Testis (tissue), 3 donors: ENCODE measurements around the gene SRP19. TPM values are rescaled to one million over a fixed set of nuclear protein-coding genes. Genes with fewer than 3 reads are reported as not detected.

ENCODE experiments used
- DNase-seq: peaks from one replicate; pipeline ENCODE4 v3.0.0-alpha.2; 2019
- H3K27ac ChIP-seq, 2 donors: fragments of 200-600 bp; sonication (generic); one replicate each; pipeline ENCODE4 v1.5.1; 2019
- H3K27me3 ChIP-seq: fragments of 200-600 bp; sonication (generic); one replicate; pipeline ENCODE4 v1.5.1; 2019
- H3K36me3 ChIP-seq: fragments of 200-600 bp; sonication (generic); one replicate; pipeline ENCODE4 v1.5.1; 2017; ENCODE audit warnings: low read depth; ENCODE audit errors: missing control alignments
- H3K4me1 ChIP-seq: fragments of 200-600 bp; sonication (generic); one replicate; pipeline ENCODE4 v1.5.1; 2019
- H3K4me3 ChIP-seq, 2 donors: fragments of 200-600 bp; sonication (generic); one replicate each; pipeline ENCODE4 v1.5.1; 2017 to 2019
- H3K9me3 ChIP-seq: fragments of 200-600 bp; sonication (generic); one replicate; pipeline ENCODE4 v1.5.1; 2017
- POLR2A ChIP-seq: fragments of 450-650 bp; IDR thresholded peaks from one replicate; pipeline ENCODE4 v1.6.1; 2017; ENCODE audit warnings: antibody characterized with exemption, mild to moderate bottlenecking, moderate library complexity
- WGBS, 2 donors: methylation state at CpG; one replicate each; pipeline ENCODE4 v1.1.5; 2018; 5-methylcytosine and 5-hydroxymethylcytosine counted together
- intact Hi-C: fragments of 100-400 bp; cut with DNase I; formaldehyde crosslinking; loops from one replicate; pipeline ENCODE4 v1.15.1; 2023; ENCODE audit warnings: low total_unique reads
- polyA plus RNA-seq: library from polyadenylated mRNA; stranded (reverse); fragments of 350-450 nt; fragmentation: Illumina TruSeq; extraction: RNeasy Lipid Tissue Mini Kit (QIAGEN cat#74804); gene quantifications from one replicate; pipeline ENCODE4 v1.2.3, GENCODE V29; 2014; ENCODE audit warnings: low read depth, low replicate concordance; ENCODE audit not compliant: insufficient read depth
- total RNA-seq, 2 donors: library from RNA; depleted of rRNA; stranded (reverse); fragments of >200 nt; gene quantifications; one replicate each; pipeline ENCODE4 v1.2.3, GENCODE V29; 2016
- TF ChIP-seq, protein P1 (sequence below), 3 experiments: fragments of 450-650 bp in 2 of 3; fragments of 200-600 bp in 1 of 3; sonication (generic) in 1 of 3; IDR thresholded peaks; one replicate each; pipeline ENCODE4 v1.5.1; 2016 to 2019; ENCODE audit warnings: antibody characterized with exemption in 3 of 3, mild to moderate bottlenecking in 2 of 3, moderate library complexity in 1 of 3

Gene SRP19
- total and polyA plus RNA-seq, 3 donors from 2014 or later: 44.4 to 137 (median 62.0) TPM

DNA sequence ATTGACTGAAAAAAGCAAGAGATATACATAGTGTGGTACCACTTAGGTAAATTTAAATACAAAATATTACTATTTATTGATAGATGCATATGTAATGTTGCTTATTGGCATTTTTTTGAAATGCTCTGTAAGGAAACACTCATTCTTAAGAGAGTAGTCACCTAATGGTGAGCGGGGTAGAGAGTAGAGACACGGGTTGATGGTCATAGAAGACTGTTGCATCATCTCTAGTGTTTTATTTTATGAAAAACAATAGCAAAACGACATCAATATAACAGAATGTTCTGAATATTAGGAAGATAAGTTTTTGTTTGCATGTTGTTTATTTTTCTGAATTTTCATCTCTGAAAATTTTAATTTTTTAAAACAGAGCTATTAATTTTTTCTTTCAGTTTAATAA lies 4.0 kb downstream of the SRP19 start:
- H3K36me3 ChIP-seq: no peaks in the 10 kb centered on the region
- TF ChIP-seq, protein P1, sequence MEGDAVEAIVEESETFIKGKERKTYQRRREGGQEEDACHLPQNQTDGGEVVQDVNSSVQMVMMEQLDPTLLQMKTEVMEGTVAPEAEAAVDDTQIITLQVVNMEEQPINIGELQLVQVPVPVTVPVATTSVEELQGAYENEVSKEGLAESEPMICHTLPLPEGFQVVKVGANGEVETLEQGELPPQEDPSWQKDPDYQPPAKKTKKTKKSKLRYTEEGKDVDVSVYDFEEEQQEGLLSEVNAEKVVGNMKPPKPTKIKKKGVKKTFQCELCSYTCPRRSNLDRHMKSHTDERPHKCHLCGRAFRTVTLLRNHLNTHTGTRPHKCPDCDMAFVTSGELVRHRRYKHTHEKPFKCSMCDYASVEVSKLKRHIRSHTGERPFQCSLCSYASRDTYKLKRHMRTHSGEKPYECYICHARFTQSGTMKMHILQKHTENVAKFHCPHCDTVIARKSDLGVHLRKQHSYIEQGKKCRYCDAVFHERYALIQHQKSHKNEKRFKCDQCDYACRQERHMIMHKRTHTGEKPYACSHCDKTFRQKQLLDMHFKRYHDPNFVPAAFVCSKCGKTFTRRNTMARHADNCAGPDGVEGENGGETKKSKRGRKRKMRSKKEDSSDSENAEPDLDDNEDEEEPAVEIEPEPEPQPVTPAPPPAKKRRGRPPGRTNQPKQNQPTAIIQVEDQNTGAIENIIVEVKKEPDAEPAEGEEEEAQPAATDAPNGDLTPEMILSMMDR (IDR thresholded peaks at IDR 0.05): no peak
- no peak for TF ChIP-seq POLR2A
- intact Hi-C loops: no loop called here

DNA sequence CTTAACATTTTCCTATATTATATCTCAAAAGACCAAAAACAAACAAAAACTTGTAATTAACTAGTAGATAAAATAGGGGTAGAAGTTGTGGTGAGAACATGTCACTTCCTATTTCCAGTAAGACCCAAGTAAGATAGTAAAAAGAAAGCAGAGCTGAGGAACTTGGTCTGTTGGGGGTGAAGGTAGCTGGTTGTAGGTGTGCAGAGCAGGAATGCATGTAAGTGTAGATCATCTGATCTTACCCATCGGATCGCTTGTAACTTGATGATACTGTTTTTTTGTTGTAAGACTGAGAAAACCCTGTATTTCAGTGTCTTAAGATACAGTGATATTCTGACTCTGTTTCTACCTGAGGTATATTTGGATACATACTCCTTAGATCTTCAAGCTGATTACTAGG lies 5.7 kb downstream of the SRP19 start:
- TF ChIP-seq, protein P1 (IDR thresholded peaks at IDR 0.05): no peak
- TF ChIP-seq POLR2A: no peak
- Histone ChIP-seq H3K4me1 (peaks cover 3% of the 10 kb centered on the region), H3K27ac (no peak overlapping the region), H3K36me3 (no peaks in the 10 kb centered on the region), H3K4me3 (no peak overlapping the region), H3K27me3 (no peaks in the 10 kb centered on the region), H3K9me3 (no peaks in the 10 kb centered on the region)
- intact Hi-C loops: no loop called here
- DNase-seq: no peak
- whole genome bisulfite sequencing, 2 donors: 90 to 91% methylated on average over 2 of the region's 2 CpGs

More for the DNA sequence above, 4.0 kb downstream of the SRP19 start:
- Histone ChIP-seq H3K27me3 (no peaks in the 10 kb centered on the region), H3K4me1 (peaks cover 7% of the 10 kb centered on the region), H3K9me3 (no peaks in the 10 kb centered on the region), H3K4me3 (no peak overlapping the region), H3K27ac (no peak overlapping the region)
- DNase-seq: no peak
- 90 to 92% methylated on average over 3 of the region's 3 CpGs for WGBS, 2 donors

DNA sequence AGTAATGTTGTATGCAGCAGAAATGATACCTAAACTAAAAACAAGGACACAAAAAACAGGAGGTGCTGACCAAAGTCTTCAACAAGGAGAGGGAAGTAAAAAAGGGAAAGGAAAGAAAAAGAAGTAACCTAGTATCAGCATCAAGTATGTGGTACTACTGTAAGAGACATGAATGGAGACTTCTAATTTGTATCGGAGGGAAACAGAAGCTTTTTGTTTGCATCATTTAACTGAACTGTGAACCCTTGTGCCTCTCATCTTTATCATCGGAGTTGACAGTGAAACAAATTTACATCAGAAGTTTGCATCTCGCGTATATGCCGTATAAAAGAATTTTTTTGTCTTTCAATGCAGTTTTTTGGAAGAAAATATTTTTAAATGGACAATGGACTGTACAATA lies 6.3 kb downstream of the SRP19 start:
- Histone ChIP-seq H3K9me3 (no peaks in the 10 kb centered on the region), H3K4me3 (no peak overlapping the region), H3K27ac (no peak overlapping the region), H3K36me3 (no peaks in the 10 kb centered on the region), H3K4me1 (peaks cover 3% of the 10 kb centered on the region), H3K27me3 (no peaks in the 10 kb centered on the region)
- no peak for TF ChIP-seq POLR2A
- TF ChIP-seq, protein P1 (IDR thresholded peaks at IDR 0.05): no peak
- DNase-seq: no peak
- 69 to 80% methylated on average over 5 of the region's 5 CpGs for WGBS, 2 donors
- intact Hi-C loops: no loop called here

DNA sequence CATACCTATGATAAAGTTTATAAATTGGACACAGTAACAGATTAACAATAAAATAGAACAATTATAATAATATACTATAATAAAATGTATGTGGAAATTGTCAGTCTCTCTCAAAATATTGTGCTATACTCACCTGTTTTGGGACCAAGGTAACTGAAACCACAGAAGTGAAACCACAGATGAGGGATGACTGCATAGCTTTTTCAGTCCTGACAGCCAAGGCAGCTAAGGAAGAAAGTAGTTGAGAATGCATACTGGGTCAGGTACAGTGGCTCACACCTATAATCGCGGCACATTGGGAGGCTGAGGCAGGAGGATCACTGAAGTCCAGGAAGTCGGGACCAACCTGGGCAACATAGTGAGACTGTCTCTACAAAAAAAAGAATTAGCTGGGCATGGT lies 8.9 kb downstream of the SRP19 start:
- no peak for DNase-seq
- H3K4me1 ChIP-seq: no peaks in the 10 kb centered on the region
- H3K36me3 ChIP-seq: no peaks in the 10 kb centered on the region
- no peak overlapping the region for H3K27ac ChIP-seq
- no peaks in the 10 kb centered on the region for H3K27me3 ChIP-seq
- 94% methylated on average over 3 of the region's 3 CpGs for WGBS, 2 donors
- H3K4me3 ChIP-seq: no peak overlapping the region
- no peak for TF ChIP-seq POLR2A
- TF ChIP-seq, protein P1 (IDR thresholded peaks at IDR 0.05): no peak
- intact Hi-C loops: no loop called here
- H3K9me3 ChIP-seq: no peaks in the 10 kb centered on the region

DNA sequence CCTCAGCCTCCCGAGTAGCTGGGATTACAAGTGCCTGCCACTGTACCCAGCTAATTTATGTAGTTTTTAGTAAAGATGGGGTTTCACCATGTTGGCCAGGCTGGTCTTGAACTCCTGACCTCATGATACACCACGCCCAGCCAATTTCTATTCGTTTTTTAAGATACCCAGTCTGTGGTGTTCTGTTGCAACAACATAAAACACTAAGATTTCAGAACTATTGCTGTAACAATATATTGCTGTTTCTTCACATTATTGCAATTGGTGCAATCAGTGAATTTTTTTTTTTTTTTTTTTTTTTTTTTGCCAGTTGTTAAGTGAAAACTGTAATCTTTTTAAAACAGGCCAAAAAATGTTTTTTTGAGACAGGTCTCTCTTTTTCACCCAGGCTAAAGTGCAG lies 9.9 kb downstream of the SRP19 start:
- WGBS, 2 donors: 62 to 86% methylated on average over 3 of the region's 3 CpGs
- Histone ChIP-seq H3K36me3 (no peaks in the 10 kb centered on the region), H3K9me3 (no peaks in the 10 kb centered on the region), H3K27me3 (no peaks in the 10 kb centered on the region), H3K27ac (no peak overlapping the region), H3K4me1 (no peaks in the 10 kb centered on the region), H3K4me3 (no peak overlapping the region)
- intact Hi-C loops: no loop called here
- TF ChIP-seq POLR2A: no peak
- TF ChIP-seq, protein P1 (IDR thresholded peaks at IDR 0.05): no peak
- DNase-seq: no peak
